ENCODE measurements around the gene FBN1. TPM values are rescaled to one million over a fixed set of nuclear protein-coding genes. Genes with fewer than 3 reads are reported as not detected.

Gene FBN1
- total RNA-seq, 1 donor, result 984 TPM

DNA sequence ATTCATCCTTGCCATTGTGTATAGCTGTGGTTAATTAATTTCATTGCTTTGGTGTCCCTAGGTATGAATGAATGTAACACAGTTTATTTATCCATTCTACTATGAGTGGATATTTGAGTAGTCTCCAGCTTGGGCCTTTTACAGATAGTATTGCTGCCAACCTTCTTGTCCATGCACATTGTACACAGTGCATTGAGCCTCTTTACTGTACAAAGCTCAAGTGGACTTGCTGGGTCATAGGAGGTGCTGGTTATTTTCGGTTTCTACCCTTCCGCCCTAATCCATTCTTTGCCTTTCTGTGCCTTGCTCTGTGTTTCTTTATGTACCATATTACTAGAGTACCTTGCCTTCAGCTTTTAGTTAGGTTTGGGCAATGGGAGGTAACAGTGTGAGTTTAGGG, 253.6 kb downstream of the FBN1 start:
- no peak for TF ChIP-seq CTCF (IDR thresholded peaks at IDR 0.05; ENCODE audit: insufficient read depth, low read length)
- peak; percentile 57 for DNase-seq (ENCODE audit: low read depth)
- no peak overlapping the region for H3K4me3 ChIP-seq (ENCODE audit: low read depth, low read length)

- peak; percentile 88 for DNase-seq (ENCODE audit: low read depth)
- TF ChIP-seq CTCF (IDR thresholded peaks at IDR 0.05; ENCODE audit: insufficient read depth, low read length), result no peak
- no peak overlapping the region for H3K4me3 ChIP-seq (ENCODE audit: low read depth, low read length)
These were observed 255.8 kb downstream of the FBN1 start for GRCh38 chr15:48389691-48390143.

GRCh38 chr15:48388910-48389309, 256.6 kb downstream of the FBN1 start:
- H3K4me3 ChIP-seq (ENCODE audit: low read depth, low read length), result no peak overlapping the region
- TF ChIP-seq CTCF (IDR thresholded peaks at IDR 0.05; ENCODE audit: insufficient read depth, low read length), result no peak
- no peak for DNase-seq (ENCODE audit: low read depth)

- no peak overlapping the region for H3K4me3 ChIP-seq (ENCODE audit: low read depth, low read length)
- TF ChIP-seq CTCF (IDR thresholded peaks at IDR 0.05; ENCODE audit: insufficient read depth, low read length), result no peak
- DNase-seq (ENCODE audit: low read depth), result peak; percentile 75
These were observed 257.3 kb downstream of the FBN1 start for GRCh38 chr15:48388016-48388851.

DNA sequence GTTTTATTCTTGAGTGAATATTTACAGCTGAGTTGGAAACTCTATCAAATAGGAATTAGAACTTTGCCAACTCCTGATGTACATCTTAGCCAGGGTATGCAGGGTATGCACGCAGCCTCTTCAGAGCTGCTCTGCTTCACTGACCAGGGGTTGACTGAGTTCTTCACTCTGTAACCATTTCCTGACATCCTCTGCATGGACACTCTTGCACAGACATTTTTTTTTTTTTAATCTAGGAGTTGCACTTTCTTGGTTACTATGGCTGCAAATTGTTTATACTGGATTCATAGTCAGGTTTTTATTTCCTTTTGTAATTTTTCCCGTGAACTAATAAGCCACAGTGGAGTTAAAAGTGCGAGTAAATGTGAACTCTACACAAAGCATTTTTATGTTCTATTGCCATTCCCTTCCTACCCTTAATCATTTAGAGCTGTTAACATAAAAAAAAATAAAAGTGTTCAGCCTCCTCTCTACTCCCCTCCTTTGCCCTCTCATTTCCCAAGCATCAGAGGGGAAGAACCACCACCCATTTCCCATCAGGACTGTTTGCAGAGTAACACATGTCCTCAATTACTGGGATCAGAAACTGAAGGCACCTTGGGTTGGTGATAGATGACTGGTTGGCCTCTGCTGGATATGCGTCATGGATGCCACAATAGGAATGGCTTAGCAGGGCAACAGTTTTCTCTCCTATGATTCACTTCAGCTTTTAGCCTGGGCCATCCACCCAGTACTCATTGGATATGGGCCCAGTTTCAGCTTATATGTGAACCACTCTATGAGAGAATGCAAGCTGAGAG, 260.3 kb downstream of the FBN1 start:
- DNase-seq (ENCODE audit: low read depth), result peak; percentile 99
- TF ChIP-seq CTCF (IDR thresholded peaks at IDR 0.05; ENCODE audit: insufficient read depth, low read length), result no peak
- no peak overlapping the region for H3K4me3 ChIP-seq (ENCODE audit: low read depth, low read length)

DNA sequence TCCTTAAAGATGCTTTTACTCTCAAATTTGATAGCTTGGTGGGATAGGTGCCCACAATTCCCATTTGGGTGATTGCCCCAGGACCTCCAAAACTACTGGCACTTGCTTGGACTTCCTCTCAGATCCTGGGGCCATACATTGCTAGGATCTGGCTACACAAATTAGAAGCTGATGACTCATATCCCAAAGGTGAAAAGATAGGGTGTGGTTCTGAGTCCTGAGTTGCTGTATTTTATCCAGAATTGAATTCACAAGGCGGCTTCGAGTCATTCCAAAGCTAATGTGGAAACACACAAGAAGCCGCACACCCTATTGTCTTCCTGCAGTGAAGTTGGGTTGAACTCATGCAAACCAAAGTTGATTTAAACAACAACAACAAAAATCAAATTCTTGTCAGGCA, 260.9 kb downstream of the FBN1 start:
- TF ChIP-seq CTCF (IDR thresholded peaks at IDR 0.05; ENCODE audit: insufficient read depth, low read length), result no peak
- no peak overlapping the region for H3K4me3 ChIP-seq (ENCODE audit: low read depth, low read length)
- peak; percentile 76 for DNase-seq (ENCODE audit: low read depth)

Data from fibroblast of the aortic adventitia (primary cell).